ENCODE measurements around the gene LENG8.

DNA sequence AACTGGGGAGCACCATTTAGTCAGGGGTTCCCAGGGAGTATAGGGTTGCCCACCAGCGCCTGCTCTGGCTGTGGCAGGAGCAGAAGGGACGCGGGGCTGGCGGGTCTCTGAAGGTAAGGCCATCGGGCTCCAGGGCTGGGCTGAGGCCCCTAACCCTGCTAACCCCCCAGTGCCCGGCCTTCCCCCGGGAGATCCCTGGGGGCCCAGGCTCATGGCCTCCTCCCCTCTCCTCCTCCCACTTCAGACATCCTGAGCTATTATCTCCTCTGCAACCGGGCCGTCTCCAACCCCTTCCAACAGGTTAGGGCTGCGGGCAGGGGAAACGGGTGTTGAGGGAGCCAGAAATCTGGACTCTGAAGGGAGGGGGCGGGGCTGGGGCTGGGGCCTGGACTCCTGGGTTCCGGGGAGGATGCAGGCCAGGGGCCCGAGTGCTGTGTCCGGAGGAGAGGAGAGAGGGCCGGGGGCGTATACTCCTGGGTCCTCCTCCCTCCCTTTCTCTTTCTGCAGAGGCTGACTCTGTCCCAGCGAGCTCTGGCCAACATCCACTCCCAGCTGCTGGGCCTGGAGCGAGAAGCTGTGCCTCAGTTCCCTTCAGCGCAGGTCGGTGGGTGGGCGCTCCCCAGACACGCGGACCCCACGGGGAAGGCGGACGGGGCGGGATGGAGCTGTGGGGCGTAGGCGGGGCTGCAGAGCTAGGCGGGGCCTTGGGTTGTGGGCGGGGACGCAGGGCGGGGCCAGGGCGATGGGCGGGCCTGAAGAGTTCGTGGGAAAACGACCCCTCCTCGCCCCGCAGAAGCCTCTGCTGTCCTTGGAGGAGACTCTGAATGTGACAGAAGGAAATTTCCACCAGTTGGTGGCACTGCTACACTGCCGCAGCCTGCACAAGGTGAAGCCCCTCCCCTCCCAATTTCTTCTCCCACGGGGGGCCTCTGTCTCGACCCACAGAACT is 18.4 kb upstream of the LENG8 start:
- TF ChIP-seq, protein P1, sequence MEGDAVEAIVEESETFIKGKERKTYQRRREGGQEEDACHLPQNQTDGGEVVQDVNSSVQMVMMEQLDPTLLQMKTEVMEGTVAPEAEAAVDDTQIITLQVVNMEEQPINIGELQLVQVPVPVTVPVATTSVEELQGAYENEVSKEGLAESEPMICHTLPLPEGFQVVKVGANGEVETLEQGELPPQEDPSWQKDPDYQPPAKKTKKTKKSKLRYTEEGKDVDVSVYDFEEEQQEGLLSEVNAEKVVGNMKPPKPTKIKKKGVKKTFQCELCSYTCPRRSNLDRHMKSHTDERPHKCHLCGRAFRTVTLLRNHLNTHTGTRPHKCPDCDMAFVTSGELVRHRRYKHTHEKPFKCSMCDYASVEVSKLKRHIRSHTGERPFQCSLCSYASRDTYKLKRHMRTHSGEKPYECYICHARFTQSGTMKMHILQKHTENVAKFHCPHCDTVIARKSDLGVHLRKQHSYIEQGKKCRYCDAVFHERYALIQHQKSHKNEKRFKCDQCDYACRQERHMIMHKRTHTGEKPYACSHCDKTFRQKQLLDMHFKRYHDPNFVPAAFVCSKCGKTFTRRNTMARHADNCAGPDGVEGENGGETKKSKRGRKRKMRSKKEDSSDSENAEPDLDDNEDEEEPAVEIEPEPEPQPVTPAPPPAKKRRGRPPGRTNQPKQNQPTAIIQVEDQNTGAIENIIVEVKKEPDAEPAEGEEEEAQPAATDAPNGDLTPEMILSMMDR (conservative IDR thresholded peaks at IDR 0.05): no peak; the same call in 1 of the 2 replicates
- no peak for TF ChIP-seq ZFX (IDR thresholded peaks at IDR 0.05)

All from C4-2B (cell line).